AG09309 (cell line): ENCODE measurements around the gene MYPN.
A peak's percentile ranks its signal among the peaks of the same experiment; 100 is the strongest.

ENCODE experiments used
- DNase-seq: peaks from one replicate; pipeline ENCODE4 v3.0.0-alpha.2; 2010; ENCODE audit warnings: low read depth
- H3K4me3 ChIP-seq: 2 replicates; pipeline ENCODE4 v1.5.1; 2011; ENCODE audit warnings: mild to moderate bottlenecking, low read depth, low read length, moderate library complexity; ENCODE audit not compliant: control insufficient read depth
- CTCF ChIP-seq: IDR thresholded peaks from 2 replicates; pipeline ENCODE4 v1.5.1; 2011; ENCODE audit warnings: mild to moderate bottlenecking, low read depth, low read length, inconsistent platforms; ENCODE audit not compliant: insufficient read depth, control insufficient read depth; ENCODE audit errors: missing control alignments

MYPN gene

GRCh38 chr10:68145705-68146104, 36.4 kb downstream of the MYPN start:
- DNase-seq = no peak
- no peak overlapping the region for H3K4me3 ChIP-seq
- TF ChIP-seq CTCF = no peak

GRCh38 chr10:68146133-68146532, 36.8 kb downstream of the MYPN start:
- no peak for TF ChIP-seq CTCF
- H3K4me3 ChIP-seq = no peak overlapping the region
- no peak for DNase-seq

GRCh38 chr10:68151453-68151852, 42.2 kb downstream of the MYPN start:
- TF ChIP-seq CTCF = no peak
- DNase-seq = no peak
- H3K4me3 ChIP-seq = no peak overlapping the region

- TF ChIP-seq CTCF = no peak
- DNase-seq = peak; percentile 96
- H3K4me3 ChIP-seq = no peak overlapping the region
These were observed 44.4 kb downstream of the MYPN start for GRCh38 chr10:68153473-68154210.

GRCh38 chr10:68154211-68154497, 44.9 kb downstream of the MYPN start:
- no peak overlapping the region for H3K4me3 ChIP-seq
- no peak for DNase-seq
- TF ChIP-seq CTCF = no peak

GRCh38 chr10:68155615-68156210, 46.4 kb downstream of the MYPN start:
- no peak overlapping the region for H3K4me3 ChIP-seq
- no peak for TF ChIP-seq CTCF
- DNase-seq = no peak
